TTC549 (cell line): Measurements from ENCODE around the gene GMPPB.
"Not testable (repeated sequence)": the region's sequence is repeated elsewhere in the genome, so short reads cannot be mapped to it uniquely, and the experiment has no call there.

Source experiments
- FAIRE-seq: peaks from 2 replicates; lab custom pipeline; 2012; peaks lifted over from hg19 to GRCh38; lab: Jason Lieb, UNC

Gene GMPPB

DNA sequence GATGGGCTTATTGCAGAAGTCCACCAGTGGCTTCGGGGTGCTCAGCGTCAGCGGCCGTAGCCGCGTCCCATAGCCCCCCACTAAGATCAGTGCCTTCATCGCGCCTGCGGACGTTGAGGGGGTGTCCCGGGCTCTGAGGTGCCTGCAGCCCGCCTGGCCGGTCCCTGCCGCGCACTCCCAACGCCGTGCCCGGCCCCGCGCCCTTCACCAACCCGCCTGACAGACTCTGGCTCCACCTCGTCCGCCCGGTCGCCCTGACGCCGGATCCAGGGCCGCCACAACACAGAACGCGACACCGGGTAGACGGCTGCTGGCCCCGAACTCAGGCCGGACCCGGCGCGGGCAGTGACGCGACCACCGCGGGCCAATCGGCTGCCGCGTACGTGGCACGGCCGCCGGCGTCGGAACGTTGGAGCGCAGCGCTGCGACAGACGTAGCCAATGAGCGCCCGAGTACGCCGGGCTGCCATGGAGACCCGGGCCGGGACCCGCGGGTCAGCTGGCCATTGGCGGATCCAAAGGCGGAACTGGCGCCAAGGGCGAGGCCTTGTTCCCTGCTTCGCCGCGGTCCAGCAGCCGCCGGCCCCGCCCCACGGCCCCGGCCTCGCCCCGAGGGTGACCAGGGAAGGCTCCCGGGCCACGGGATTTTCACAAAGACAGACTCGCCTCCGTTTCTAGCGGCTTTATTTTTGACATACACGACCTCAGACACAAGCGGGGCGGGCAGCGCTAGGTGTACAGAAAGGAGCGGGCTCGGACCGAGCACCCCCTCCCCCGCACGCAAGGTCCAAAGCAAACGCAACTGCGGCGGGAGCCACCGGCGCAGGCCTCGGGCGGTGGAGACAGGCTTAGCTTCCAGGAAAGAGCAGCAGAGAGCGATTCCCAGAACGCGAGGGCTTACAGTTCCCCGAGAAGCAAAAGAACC, at the start of gene GMPPB:
TSS of gene GMPPB (minus strand) at position 324 of the 924 bp plus-strand sequence. CDS start at position 99, 225 bp downstream.
- peak; percentile 13 for FAIRE-seq

DNA sequence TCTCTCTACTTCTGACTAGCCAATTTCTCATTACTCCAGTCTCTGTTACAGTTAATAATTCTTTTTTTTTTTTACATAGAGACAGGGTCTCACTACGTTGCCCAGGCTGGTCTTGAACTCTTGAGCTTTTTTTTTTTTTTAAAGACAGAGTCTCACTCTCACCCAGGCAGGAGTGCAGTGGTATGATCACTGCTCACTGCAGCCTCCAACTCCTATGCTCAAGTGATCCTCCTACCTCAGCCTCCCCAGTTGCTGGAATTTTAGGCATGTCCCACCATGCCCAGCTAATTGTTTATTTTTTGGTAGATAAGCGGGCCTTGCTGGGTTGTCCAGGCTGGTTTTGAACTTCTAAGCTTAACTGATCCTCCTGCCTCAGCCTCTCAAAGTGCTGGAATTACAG, 49.0 kb upstream of the GMPPB start:
- FAIRE-seq, result no peak

DNA sequence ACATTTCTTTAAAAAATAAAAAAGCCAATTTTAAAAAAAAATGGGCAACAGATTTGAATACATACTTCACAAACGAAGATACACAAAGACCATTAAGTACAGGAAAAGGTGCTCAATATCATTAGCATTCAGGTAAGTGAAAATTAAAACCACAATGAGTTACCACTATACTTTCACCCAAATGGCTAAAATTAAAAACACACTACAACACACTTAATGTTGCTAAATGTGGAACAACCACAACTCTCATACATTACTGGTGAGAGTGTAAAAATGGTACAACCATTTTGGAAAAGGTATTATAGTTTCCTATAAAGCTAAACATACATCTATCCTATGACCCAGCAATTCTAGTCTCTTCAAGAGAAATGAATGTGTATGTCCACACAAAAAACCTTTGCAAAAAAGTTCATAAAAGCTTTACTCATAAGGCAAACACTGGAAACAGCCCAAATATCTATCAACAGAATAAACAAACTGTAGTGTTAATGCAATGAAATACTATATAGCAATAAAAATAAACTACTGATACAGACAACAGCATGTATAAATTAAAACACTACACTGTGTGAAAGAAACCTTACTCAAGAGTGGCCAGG, 47.7 kb upstream of the GMPPB start:
- FAIRE-seq, result no peak

DNA sequence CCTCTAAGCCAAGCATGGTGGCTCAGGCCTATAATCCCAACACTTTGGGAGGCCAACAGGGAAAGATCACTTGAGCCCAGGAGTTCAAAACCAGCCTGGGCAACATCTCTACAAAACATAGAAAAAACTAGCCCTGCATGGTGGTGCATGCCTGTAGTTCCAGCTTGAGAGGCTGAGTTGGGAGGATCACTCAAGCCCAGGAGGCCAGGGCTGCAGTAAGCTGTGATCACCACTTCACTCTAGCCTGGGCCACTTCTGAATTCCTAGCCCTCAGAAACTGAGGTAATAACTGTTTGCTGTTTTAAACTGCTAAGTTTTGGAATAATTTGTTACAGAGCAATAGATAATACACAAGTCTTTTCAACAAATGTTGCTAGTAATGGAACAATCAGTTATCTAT, 46.2 kb upstream of the GMPPB start:
- FAIRE-seq, result no peak

DNA sequence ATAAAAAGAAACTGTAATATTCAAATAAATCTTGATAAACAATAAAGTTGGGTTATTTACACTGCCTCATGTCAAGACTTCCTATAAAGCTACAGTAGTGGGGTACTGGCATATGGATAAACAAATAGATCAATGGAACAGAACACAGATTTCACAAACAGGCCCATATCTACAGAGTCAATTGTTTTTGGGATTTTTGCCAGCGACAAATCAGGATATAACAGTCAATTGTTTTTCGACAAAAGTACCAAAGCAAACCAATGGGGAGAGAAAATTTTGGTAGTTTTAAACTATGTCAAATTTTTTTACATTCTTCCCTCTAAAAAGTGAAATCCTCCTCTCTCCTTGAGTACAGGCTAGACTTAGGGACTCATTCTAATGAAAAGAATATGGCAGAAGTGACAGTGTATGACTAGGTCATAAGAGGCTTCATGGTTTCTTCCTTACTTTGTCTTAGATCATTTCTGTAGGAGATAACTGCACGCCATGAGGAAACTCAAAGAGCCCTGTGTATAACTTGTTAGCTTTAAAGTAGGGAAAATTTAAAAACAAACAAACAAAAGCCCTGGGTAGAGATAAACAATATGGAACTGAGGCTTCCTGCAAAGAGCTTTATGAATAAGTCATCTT, 45.6 kb upstream of the GMPPB start:
- no peak for FAIRE-seq

DNA sequence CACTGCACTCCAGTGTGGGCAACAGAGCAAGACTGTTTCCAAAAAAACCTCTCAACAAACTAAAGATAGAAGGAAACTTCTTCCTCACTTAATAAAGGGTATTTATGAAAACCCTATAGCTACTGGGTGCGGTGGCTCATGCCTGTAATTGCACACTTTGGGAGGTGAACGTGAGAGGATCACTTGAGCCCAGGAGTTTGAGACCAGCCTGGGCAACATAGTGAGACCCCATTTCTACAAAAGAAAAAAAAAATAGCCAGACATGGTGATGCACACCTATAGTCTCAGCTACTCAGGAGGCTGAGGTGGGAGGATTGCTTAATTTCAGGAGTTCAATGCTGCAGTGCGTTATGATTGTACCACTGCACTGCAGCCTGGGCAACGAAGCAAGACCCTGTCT, 40.2 kb upstream of the GMPPB start:
- no peak for FAIRE-seq

DNA sequence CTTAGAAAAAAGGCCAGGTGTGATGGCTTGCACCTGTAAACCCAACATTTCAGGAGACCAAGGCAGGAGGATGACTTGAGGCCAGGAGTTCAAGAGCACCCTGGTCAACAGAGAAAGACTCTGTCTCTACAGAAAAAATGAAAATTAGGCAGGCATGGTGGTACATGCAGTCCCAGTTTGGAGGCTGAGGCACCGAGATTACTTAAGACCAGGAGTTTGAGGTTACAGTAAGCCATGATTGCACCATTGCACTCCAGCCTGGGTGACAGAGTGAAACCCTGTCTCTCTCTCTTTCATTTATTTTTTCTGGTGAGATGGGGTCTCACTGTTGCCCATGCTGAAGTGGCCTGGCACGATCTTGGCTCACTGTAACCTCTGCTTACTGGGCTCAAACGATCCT, 37.9 kb upstream of the GMPPB start:
- no peak for FAIRE-seq

DNA sequence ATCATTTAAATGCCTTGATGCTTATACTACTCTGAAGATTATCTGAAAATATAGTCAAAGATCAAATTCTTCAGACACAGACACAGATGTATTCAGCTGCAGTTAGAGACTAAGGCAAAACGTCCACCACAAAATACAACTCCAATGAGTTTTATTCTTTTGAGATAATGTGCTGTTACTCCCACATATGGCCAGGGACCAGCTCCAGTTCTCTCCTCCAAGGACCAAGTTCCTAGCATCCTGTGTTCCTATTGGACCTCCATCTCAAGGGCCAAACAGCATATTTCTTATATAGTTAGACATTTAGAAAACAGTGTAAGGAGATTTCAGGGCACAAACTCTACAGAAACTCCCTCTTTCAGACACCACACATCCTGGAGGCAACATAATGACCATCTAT, 35.5 kb upstream of the GMPPB start:
- no peak for FAIRE-seq

DNA sequence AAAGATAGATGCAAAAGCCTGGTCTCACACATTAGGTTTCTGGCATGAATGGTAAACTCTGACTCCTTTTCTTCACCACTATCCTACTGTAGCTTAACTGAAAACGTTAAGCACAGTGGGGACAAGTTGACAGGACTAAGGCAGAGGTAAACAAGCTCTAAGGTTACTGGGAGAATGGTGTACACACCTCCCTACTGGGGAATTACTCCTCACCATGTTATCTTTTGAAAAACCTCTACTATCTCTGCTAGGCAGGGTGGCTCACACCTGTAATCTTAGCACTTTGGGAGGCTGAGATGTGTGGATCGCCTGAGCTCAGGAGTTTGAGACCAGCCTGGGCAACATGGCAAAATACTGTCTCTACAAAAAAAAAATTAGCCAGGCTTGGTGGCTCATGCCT, 33.4 kb upstream of the GMPPB start:
- FAIRE-seq, result no peak

DNA sequence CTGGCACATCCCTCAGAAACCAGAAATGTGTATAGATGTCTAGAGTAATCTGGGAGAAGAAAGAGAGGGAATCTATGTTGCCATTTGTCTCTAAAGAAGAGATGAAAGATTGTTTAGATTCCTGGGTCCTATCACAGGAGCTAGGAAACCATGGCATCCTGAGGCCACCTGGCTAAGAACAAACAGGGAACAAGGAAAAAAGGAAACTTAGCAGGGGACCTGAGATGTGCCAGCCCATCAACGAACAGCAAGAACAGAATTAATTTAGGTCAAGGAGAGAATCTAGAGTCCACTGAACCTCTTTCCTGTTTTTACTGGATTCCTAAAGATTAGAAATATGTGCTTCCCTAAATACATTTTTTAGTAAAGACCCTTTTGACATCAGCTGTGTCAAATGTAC, 32.3 kb upstream of the GMPPB start:
- FAIRE-seq, result no peak

DNA sequence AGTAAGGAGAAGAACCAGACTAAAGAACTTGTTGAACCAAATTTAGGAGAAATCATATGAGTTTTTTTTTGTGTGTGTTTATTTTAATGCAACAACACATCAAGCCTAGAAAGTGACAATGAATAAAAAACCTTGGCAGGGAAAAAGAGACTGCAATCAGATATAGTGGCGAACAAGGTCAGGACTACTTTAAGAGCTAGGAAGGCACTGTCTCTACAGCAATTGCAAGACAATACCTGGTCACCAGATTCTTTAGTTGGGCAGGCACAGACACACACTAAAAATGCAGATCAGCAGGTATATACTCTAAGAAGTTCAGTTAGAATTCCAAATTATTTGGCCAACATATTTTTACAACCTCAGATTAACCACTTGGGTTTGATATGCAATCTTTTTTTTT, 30.8 kb upstream of the GMPPB start:
- no peak for FAIRE-seq

DNA sequence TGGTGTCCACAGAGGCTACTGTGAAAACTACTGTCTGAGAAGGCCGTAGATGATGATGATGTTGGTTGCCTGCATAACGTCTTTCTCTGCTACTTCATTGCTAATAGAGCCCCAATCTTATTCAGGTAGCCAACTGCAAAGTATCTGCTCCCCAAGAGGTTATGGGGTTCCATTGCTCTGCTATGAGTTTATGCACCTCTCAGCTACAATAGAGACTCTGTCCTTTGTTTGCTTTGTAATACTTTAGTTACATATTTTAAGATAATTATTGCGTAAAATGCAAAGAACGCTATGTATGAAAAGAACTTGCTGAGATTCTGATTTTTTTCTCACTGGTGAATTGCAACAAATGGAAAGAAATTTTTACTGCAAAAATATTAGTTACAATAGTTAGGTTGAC, 27.8 kb upstream of the GMPPB start:
- no peak for FAIRE-seq

DNA sequence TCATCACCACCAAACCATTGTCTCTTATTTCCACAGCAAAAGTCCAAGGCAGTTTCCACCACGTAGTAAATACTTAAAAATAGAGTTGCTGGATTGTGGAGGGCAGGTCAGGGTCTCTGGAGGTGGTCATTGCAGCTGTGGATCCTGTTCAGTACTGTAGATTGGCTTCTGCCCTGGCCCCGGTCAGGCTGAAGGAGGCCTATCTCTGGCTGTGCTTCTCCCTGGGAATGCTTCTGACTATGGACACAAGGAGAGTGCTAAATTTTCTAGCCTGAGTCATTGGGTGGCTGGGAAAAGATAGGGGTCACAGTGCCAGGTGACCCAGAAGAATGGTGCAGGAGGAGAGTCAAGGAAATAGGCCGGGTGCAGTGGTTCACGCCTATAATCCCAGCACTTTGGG, 26.3 kb upstream of the GMPPB start:
- FAIRE-seq, result no peak

DNA sequence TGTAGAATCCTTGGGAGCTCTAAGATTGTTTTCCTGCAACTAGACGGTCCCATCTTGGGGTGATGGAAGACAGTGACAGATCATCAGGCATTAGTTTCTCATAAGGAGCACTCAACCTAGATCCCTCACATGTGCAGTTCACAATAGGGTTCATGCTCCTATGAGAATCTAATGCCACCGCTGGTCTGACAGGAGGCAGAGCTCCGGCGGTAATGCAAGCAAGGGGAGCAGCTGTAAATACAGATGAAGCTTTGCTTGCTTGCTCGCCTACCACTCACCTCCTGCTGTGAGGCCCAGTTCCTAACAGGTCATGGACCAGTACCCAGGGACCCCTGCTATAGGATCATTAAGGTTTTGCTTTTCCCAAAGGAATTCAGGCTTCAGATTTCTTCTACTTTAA, 25.1 kb upstream of the GMPPB start:
- FAIRE-seq, result not testable (repeated sequence)

DNA sequence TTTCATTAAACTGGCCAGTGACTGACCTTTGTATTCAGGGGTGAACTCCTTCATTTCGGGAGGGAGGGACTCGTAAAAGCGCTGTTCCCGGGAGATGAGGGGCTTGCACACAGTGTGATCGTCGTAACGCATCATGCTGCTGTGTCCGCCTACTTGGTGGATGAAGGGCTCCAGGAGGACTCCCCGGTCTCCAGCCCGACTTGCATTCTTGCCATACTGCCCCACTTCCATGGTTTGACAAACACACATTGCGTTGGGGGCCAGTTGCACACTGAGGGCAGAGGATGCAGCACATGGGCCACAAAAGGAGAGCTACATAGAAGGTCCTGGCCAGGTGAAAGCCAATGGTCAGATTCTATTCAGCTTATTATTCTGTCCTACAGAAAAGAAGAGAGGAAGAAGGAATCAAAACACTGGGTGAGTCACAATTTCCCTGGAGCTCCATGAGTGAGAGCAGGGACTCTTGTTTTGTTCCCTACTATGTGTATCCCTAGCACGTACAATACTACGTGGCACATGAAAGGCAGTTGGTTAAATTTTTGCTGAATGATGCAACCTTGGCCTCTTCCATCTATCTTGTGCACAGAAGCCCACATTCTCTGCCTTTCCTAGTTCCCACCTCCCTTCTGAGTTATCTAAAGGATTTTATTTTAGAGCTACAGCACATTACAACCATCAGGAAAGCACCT, 24.2 kb upstream of the GMPPB start:
- FAIRE-seq, result no peak

DNA sequence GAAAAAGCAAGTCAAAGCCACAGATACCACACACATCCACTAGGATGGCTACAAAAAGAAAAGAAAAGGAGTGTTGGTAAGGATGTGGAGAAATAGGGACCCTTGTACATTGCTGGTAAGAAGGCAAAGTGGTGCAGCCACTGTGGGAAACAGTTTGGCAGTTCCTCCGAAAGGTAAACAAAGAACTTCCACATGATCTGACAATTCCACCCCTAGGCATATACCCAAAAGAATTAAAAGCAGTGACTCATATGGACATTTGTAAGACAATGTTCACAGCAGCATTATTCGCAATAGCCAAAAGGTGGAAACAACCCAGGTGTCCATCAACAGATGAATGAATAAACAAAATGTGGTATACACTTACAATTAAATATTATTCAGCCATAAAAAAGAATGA, 22.2 kb upstream of the GMPPB start:
- FAIRE-seq, result no peak

DNA sequence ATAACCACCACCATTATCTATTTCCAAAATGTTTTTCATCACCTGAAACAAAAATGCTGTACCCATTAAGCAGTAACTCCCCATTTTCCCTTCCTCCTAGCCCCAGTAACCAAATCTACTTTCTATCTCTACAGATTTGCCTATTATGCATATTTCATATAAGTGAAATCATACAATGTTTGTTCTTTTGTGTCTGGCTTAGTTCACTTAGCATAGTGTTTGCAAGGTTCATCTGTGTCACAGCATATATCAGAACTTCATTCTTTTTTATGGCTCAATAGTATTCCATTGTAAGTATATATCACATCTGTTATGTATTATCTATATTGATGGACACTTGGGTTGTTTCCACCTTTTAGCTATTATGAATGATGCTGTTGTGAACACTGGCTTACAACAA, 16.7 kb upstream of the GMPPB start:
- FAIRE-seq, result no peak

DNA sequence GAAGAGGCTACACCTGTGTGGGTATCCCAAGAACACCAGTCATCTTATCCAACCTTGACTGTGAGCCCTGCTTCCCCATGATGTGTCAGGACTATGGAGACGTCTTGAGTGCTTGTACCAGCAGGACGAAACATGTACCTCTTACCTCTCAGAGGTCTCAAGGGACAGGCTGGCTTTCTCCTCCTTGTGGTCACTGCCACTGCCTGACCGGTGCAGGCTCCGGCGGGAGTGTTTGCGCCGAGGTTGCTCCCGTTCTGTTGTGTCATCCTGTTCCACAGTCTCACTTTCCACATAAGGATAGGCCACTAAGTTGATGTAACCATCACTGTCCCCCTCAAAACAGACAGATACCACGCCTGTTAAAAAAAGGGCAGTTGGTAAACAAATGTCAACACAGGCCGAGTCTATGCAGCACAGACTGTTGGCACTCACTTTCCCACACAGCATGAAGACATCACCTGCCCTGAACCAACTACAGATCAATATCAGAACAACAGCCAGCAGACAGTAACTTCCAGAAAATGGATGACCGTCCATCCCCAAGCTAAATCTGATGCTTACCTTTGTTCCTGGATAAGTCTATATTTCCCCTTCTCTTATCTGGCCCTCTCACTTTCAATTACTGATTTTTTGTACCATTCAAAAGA, 14.4 kb upstream of the GMPPB start:
- FAIRE-seq, result no peak

DNA sequence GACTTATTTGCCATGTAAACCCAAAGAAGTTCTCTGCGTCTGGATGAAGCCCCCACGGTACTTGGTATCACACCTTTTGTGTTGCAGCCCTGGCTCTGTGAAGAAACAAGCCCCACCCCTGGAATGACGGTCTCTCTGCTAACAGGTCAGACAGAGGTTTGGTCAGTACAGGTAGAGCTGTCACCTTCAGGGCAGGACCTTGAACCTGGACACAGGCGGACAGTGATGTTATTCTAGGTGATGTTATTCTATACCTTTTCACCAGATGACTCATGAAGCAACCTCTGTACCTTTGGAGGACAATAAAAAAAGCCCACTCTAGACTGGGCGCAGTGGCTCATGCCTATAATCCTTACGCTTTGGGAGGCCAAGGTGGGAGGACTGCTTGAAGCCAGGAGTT, 11.0 kb upstream of the GMPPB start:
- no peak for FAIRE-seq

DNA sequence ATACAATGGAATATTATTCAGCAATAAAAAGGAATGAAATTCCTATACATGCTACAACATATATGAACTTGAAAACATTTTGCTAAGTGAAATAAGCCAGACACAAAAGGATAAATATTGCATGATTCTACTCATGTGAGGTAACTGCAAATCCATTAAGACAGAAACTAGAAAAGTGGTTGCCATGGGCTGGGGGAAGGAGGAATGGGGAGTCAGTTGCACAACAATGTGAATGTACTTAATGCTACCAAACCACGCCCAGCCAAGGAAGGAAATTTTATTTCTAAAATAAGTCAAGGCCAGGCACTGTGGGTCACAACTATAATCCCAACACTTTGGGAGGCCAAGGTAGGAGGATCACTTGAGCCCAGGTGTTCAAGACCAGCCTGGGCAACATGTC, 9.8 kb upstream of the GMPPB start:
- FAIRE-seq, result no peak

DNA sequence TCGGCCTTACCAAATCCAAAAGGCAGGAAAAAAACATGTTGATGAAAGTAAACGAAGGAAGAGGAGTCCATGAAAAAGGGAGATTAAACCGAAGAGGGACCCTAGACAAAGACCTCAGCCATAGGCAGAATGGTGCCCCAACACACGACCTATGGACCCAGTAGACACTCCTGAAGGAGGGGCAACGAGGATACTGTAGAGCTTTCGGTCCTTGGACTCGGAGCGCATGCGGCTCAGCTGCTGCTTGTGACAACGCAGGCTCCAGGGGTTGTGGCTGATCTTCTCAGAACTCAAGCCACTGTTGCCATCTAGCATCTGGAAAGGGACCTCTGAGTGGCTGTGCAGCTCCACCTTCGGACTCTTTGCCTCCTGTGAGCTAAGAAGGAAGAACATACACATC, 8.8 kb upstream of the GMPPB start:
- FAIRE-seq, result no peak

DNA sequence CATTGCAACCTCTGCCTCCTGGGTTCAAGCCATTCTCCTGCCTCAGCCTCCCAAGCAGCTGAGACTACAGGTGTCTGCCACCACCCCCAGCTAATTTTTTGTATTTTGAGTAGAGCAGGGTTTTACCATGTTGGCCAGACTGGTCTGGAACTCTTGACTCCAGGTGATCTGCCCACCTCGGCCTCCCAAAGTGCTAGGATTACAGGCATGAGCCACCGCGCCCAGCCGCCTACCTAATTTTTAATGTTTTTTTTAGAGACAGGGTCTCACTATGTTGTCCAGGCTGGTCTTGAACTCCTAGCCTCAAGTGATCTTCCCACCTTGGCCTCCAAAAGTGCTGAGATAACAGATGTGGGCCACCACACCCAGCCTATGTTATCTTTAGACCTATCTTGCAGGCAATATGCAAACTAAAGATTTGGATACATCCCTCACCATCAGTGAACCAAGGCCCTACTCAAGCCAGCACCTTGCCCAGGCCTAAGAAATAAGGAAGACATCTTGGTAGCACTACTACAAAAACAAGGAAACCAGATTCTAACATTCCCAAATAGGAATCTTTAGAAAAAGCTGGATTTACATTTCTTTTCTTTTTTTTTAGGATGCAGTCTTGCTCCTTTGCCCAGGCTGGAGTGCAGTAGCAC, 6.3 kb upstream of the GMPPB start:
- FAIRE-seq, result no peak
